HG02759 (cell line): Measurements from ENCODE around the gene CHCHD4.

ENCODE experiments used
- ATAC-seq: cut with Tn5 transposase; IDR thresholded peaks from one replicate; pipeline ENCODE4 v1.9.1; 2021; ENCODE audit warnings: mild to moderate bottlenecking, moderate library complexity; ENCODE audit not compliant: unreplicated experiment

CHCHD4 gene

GRCh38 chr3:14138109-14138877 lies 13.6 kb upstream of the CHCHD4 start:
- no peak for ATAC-seq

GRCh38 chr3:14137445-14137844 lies 12.8 kb upstream of the CHCHD4 start:
- ATAC-seq = no peak

GRCh38 chr3:14137004-14137403 lies 12.3 kb upstream of the CHCHD4 start:
- no peak for ATAC-seq

GRCh38 chr3:14135581-14135980 lies 10.9 kb upstream of the CHCHD4 start:
- ATAC-seq = no peak

- ATAC-seq = no peak
These were observed 9.6 kb upstream of the CHCHD4 start for GRCh38 chr3:14134291-14134690.

- ATAC-seq = no peak
These were observed 9.2 kb upstream of the CHCHD4 start for GRCh38 chr3:14133876-14134275.

- ATAC-seq = no peak
These were observed 8.6 kb upstream of the CHCHD4 start for GRCh38 chr3:14133188-14133800.

GRCh38 chr3:14132689-14133088 lies 8.0 kb upstream of the CHCHD4 start:
- no peak for ATAC-seq

GRCh38 chr3:14132120-14132519 lies 7.5 kb upstream of the CHCHD4 start:
- no peak for ATAC-seq

- no peak for ATAC-seq
These were observed 6.5 kb upstream of the CHCHD4 start for GRCh38 chr3:14131134-14131533.

GRCh38 chr3:14130707-14131106 lies 6.0 kb upstream of the CHCHD4 start:
- no peak for ATAC-seq

- ATAC-seq = no peak
These were observed 5.6 kb upstream of the CHCHD4 start for GRCh38 chr3:14130230-14130629.

GRCh38 chr3:14129296-14129695 lies 4.6 kb upstream of the CHCHD4 start:
- ATAC-seq = no peak

GRCh38 chr3:14128724-14129123 lies 4.1 kb upstream of the CHCHD4 start:
- no peak for ATAC-seq

- ATAC-seq = no peak
These were observed 3.0 kb upstream of the CHCHD4 start for GRCh38 chr3:14127516-14128161.

- ATAC-seq = no peak
These were observed 2.3 kb upstream of the CHCHD4 start for GRCh38 chr3:14126887-14127505.

GRCh38 chr3:14126017-14126886 lies 1.6 kb upstream of the CHCHD4 start:
- ATAC-seq = no peak

GRCh38 chr3:14125193-14126016 lies 735 bp upstream of the CHCHD4 start:
- ATAC-seq = peak; percentile 26

GRCh38 chr3:14124223-14124614 lies 451 bp downstream of the CHCHD4 start:
- ATAC-seq = peak; percentile 40
